H1 (cell line): ENCODE results near the gene AIFM3. TPM values are rescaled to one million over a fixed set of nuclear protein-coding genes. Genes with fewer than 3 reads are reported as not detected.

Experiments
- CTCF ChIA-PET: fragments of 300-600 bp; sonication (Branson Sonifier 250); formaldehyde crosslinking; loops from one replicate; lab custom pipeline; 2021; ENCODE audit not compliant: partially characterized antibody; lab: Charles Lee
- POLR2A ChIA-PET: fragments of 300-600 bp; sonication (Branson Sonifier 250); formaldehyde crosslinking; loops from one replicate; lab custom pipeline; 2021; ENCODE audit warnings: inconsistent platforms; ENCODE audit not compliant: partially characterized antibody; lab: Charles Lee
- DNase-seq, 2 experiments: peaks; one replicate each; pipeline versions ENCODE4 v3.0.0 to v3.0.0-alpha.2; 2010 to 2022; ENCODE audit warnings: low spot score in 2 of 2, low read depth in 1 of 2, mixed read lengths in 1 of 2
- FAIRE-seq: peaks from 2 replicates; lab custom pipeline; 2011; peaks lifted over from hg19 to GRCh38; lab: Jason Lieb, UNC
- H2AFZ ChIP-seq: 2 replicates; pipeline ENCODE4 v1.8.1; 2012; ENCODE audit warnings: low read length, inconsistent platforms
- H2AK5ac ChIP-seq: 2 replicates; pipeline ENCODE4 v1.6.1; 2013; ENCODE audit warnings: low read depth, low read length
- H2BK120ac ChIP-seq: replicated peaks from 2 replicates; pipeline ENCODE3; 2013; ENCODE audit warnings: low read depth, low read length, inconsistent platforms
- H2BK12ac ChIP-seq: 2 replicates; pipeline ENCODE4 v1.6.1; 2013; ENCODE audit warnings: low read depth, low read length
- H2BK15ac ChIP-seq: 2 replicates; pipeline ENCODE4 v1.6.1; 2013; ENCODE audit warnings: low read length
- H2BK20ac ChIP-seq: 2 replicates; pipeline ENCODE4 v1.6.1; 2013; ENCODE audit warnings: low read length
- H2BK5ac ChIP-seq: 2 replicates; pipeline ENCODE4 v1.6.1; 2013; ENCODE audit warnings: low read depth, low read length
- H3K14ac ChIP-seq: 2 replicates; pipeline ENCODE4 v1.6.1; 2013; ENCODE audit warnings: inconsistent platforms; ENCODE audit not compliant: insufficient read length
- H3K18ac ChIP-seq: 2 replicates; pipeline ENCODE4 v1.6.1; 2013; ENCODE audit warnings: low read length; ENCODE audit errors: extremely low read depth
- H3K23ac ChIP-seq: 2 replicates; pipeline ENCODE4 v1.6.1; 2013; ENCODE audit warnings: inconsistent platforms; ENCODE audit not compliant: insufficient read length
- H3K23me2 ChIP-seq: 2 replicates; pipeline ENCODE4 v1.6.1; 2013; ENCODE audit warnings: low read depth, low read length
- H3K27ac ChIP-seq: 2 replicates; pipeline ENCODE4 v1.6.1; 2011; ENCODE audit warnings: low read depth, low read length, inconsistent platforms
- H3K27me3 ChIP-seq, 4 experiments: replicated peaks in 1 of 4; 1 replicate in 1 of 4; 2 replicates in 3 of 4; pipeline versions ENCODE4 v1.6.1 to v1.8.1; 2011 to 2013; ENCODE audit warnings: low read length in 3 of 4, mild to moderate bottlenecking in 3 of 4, inconsistent platforms in 2 of 4, mixed read lengths in 2 of 4, moderate library complexity in 1 of 4; ENCODE audit not compliant: control insufficient read depth in 3 of 4, insufficient read depth in 3 of 4; ENCODE audit errors: extremely low read depth in 1 of 4
- H3K36me3 ChIP-seq, 4 experiments: 2 replicates each; pipeline versions ENCODE4 v1.6.1 to v1.8.1; 2011 to 2013; ENCODE audit warnings: mild to moderate bottlenecking in 4 of 4, low read length in 3 of 4, moderate library complexity in 2 of 4, control low read depth in 1 of 4, inconsistent platforms in 1 of 4; ENCODE audit not compliant: insufficient read depth in 4 of 4, control insufficient read depth in 2 of 4
- H3K4ac ChIP-seq: replicated peaks from 2 replicates; pipeline ENCODE3; 2013; ENCODE audit warnings: low read length, low read depth, mixed read lengths, inconsistent platforms; ENCODE audit not compliant: insufficient read length
- H3K4me1 ChIP-seq, 4 experiments: replicated peaks in 1 of 4; 1 replicate in 1 of 4; 2 replicates in 3 of 4; pipeline versions ENCODE4 v1.6.1 to v1.8.1; 2011 to 2013; ENCODE audit warnings: low read length in 3 of 4, inconsistent platforms in 2 of 4, mixed read lengths in 1 of 4; ENCODE audit not compliant: insufficient read depth in 4 of 4, control insufficient read depth in 3 of 4
- H3K4me2 ChIP-seq, 2 experiments: 2 replicates each; pipeline versions ENCODE4 v1.6.1 to v1.8.1; 2011 to 2013; ENCODE audit warnings: low read depth in 2 of 2, low read length in 2 of 2, control low read depth in 1 of 2, inconsistent platforms in 1 of 2, mild to moderate bottlenecking in 1 of 2; ENCODE audit not compliant: insufficient read depth in 1 of 2
- H3K4me3 ChIP-seq, 4 experiments: fragments of 200-600, 300-600 bp in 1 of 4; sonication (generic), shearing (Covaris generic), sonication (Bioruptor Twin) in 1 of 4; 2 replicates each; pipeline versions ENCODE4 v1.5.1 to v1.8.1; 2011 to 2016; ENCODE audit warnings: low read length in 4 of 4, low read depth in 3 of 4, control low read depth in 2 of 4, inconsistent platforms in 2 of 4, mild to moderate bottlenecking in 2 of 4, mixed read lengths in 1 of 4, moderate library complexity in 1 of 4; ENCODE audit not compliant: insufficient read depth in 2 of 4; ENCODE audit errors: extremely low read depth in 1 of 4
- H3K56ac ChIP-seq: replicated peaks from 2 replicates; pipeline ENCODE3; 2013; ENCODE audit warnings: low read depth, mild to moderate bottlenecking, mixed read lengths, low read length, inconsistent platforms; ENCODE audit not compliant: insufficient read length
- H3K79me1 ChIP-seq: 2 replicates; pipeline ENCODE4 v1.6.1; 2013; ENCODE audit warnings: low read depth, low read length, control low read depth
- H3K79me2 ChIP-seq, 2 experiments: 2 replicates each; pipeline versions ENCODE4 v1.6.1 to v1.8.1; 2012 to 2013; ENCODE audit warnings: low read length in 2 of 2, mild to moderate bottlenecking in 2 of 2, inconsistent platforms in 1 of 2; ENCODE audit not compliant: insufficient read depth in 2 of 2, control insufficient read depth in 1 of 2
- H3K9ac ChIP-seq, 4 experiments: replicated peaks in 1 of 4; 1 replicate in 1 of 4; 2 replicates in 3 of 4; pipeline versions ENCODE4 v1.6.1 to v1.8.1; 2011 to 2013; ENCODE audit warnings: low read depth in 3 of 4, low read length in 3 of 4, control low read depth in 2 of 4, mild to moderate bottlenecking in 2 of 4, moderate library complexity in 2 of 4, inconsistent platforms in 1 of 4; ENCODE audit errors: extremely low read depth in 1 of 4
- H3K9me3 ChIP-seq, 2 experiments: 2 replicates each; pipeline versions ENCODE4 v1.6.1 to v1.8.1; 2012 to 2013; ENCODE audit warnings: mild to moderate bottlenecking in 2 of 2, moderate library complexity in 2 of 2, control low read depth in 1 of 2, inconsistent platforms in 1 of 2, low read depth in 1 of 2, low read length in 1 of 2, mixed read lengths in 1 of 2; ENCODE audit not compliant: insufficient read depth in 2 of 2
- H4K20me1 ChIP-seq, 2 experiments: replicated peaks in 1 of 2; 2 replicates each; pipeline versions ENCODE3 to v1.8.1; 2011 to 2013; ENCODE audit warnings: inconsistent platforms in 2 of 2, low read length in 2 of 2, mild to moderate bottlenecking in 1 of 2; ENCODE audit not compliant: insufficient read depth in 2 of 2, control insufficient read depth in 1 of 2
- H4K5ac ChIP-seq: 2 replicates; pipeline ENCODE4 v1.6.1; 2013; ENCODE audit warnings: low read length, low read depth, mixed read lengths, inconsistent platforms; ENCODE audit not compliant: insufficient read length
- H4K8ac ChIP-seq: 2 replicates; pipeline ENCODE4 v1.8.0; 2013; ENCODE audit warnings: mild to moderate bottlenecking, moderate library complexity, low read length, inconsistent platforms; ENCODE audit not compliant: insufficient read depth; ENCODE audit errors: extremely low read depth
- H4K91ac ChIP-seq: replicated peaks from 2 replicates; pipeline ENCODE3; 2013; ENCODE audit warnings: low read length, mixed read lengths, inconsistent platforms; ENCODE audit not compliant: insufficient read length
- ATF3 ChIP-seq: IDR thresholded peaks from 2 replicates; pipeline ENCODE4 v1.6.1; 2011; ENCODE audit warnings: low read depth, mild to moderate bottlenecking, low read length; ENCODE audit not compliant: insufficient read depth
- CREB1 ChIP-seq: IDR thresholded peaks from 2 replicates; pipeline ENCODE4 v1.6.1; 2012; ENCODE audit warnings: inconsistent platforms
- EGR1 ChIP-seq: IDR thresholded peaks from 2 replicates; pipeline ENCODE4 v1.6.1; 2011; ENCODE audit warnings: low read depth, low read length, borderline replicate concordance
- GABPA ChIP-seq: IDR thresholded peaks from 2 replicates; pipeline ENCODE4 v1.6.1; 2011; ENCODE audit warnings: mild to moderate bottlenecking, low read length, moderate library complexity, borderline replicate concordance; ENCODE audit not compliant: insufficient read depth
- HDAC2 ChIP-seq, 2 experiments: fragments of 300-600 bp in 1 of 2; sonication (generic) in 1 of 2; IDR thresholded peaks; 2 replicates each; pipeline ENCODE4 v1.6.1; 2011 to 2012; ENCODE audit warnings: low read depth in 2 of 2, low read length in 2 of 2, mild to moderate bottlenecking in 2 of 2, moderate library complexity in 2 of 2, borderline replicate concordance in 1 of 2, inconsistent platforms in 1 of 2
- JUN ChIP-seq: IDR thresholded peaks from 2 replicates; pipeline ENCODE4 v1.6.1; 2011; ENCODE audit warnings: low read depth, mild to moderate bottlenecking, improper control_type of control experiment, low read length
- JUND ChIP-seq: IDR thresholded peaks from 2 replicates; pipeline ENCODE4 v1.6.1; 2011; ENCODE audit warnings: mild to moderate bottlenecking, improper control_type of control experiment, low read length
- KDM1A ChIP-seq: fragments of 200-600, 300-600 bp; sonication (generic); IDR thresholded peaks from 2 replicates; pipeline ENCODE4 v1.7.1; 2016; ENCODE audit warnings: mild to moderate bottlenecking, low read length, borderline replicate concordance
- KDM5A ChIP-seq: fragments of 200-600 bp; IDR thresholded peaks from 2 replicates; pipeline ENCODE4 v1.7.1; 2012; ENCODE audit warnings: mild to moderate bottlenecking, low read length, inconsistent platforms, mixed read lengths
- MAFK ChIP-seq: IDR thresholded peaks from 2 replicates; pipeline ENCODE4 v1.6.1; 2012; ENCODE audit warnings: low read depth, mild to moderate bottlenecking, improper control_type of control experiment, low read length
- NRF1 ChIP-seq: IDR thresholded peaks from 2 replicates; pipeline ENCODE4 v1.6.1; 2011; ENCODE audit warnings: mild to moderate bottlenecking, low read depth, low read length, improper control_type of control experiment
- SIRT6 ChIP-seq: IDR thresholded peaks from one replicate; pipeline ENCODE4 v1.7.1; 2012; ENCODE audit warnings: low read length, inconsistent platforms
- SRF ChIP-seq: IDR thresholded peaks from 2 replicates; pipeline ENCODE4 v1.6.1; 2011; ENCODE audit warnings: mild to moderate bottlenecking, low read depth, low read length, moderate library complexity
- TBP ChIP-seq: IDR thresholded peaks from 2 replicates; pipeline ENCODE4 v1.6.1; 2011; ENCODE audit warnings: low read depth, low read length, improper control_type of control experiment
- YY1 ChIP-seq: IDR thresholded peaks from 2 replicates; pipeline ENCODE4 v1.6.1; 2011; ENCODE audit warnings: low read depth, mild to moderate bottlenecking, low read length
- WGBS, 2 experiments: shearing (Covaris generic) in 1 of 2; methylation state at CpG; one replicate each; pipeline versions ENCODE4 v1.1.6 to v1.1.7; 2013 to 2015; ENCODE audit warnings: low lambda C conversion rate in 2 of 2, mixed read lengths in 2 of 2, inconsistent platforms in 1 of 2, low coverage in 1 of 2, missing lambda C conversion rate in 1 of 2; ENCODE audit not compliant: insufficient replicate concordance in 2 of 2, insufficient coverage in 1 of 2, insufficient read length in 1 of 2; ENCODE audit errors: extremely low coverage in 1 of 2, missing lambda C conversion rate in 1 of 2; 5-methylcytosine and 5-hydroxymethylcytosine counted together
- polyA plus RNA-seq, 7 experiments: library from polyadenylated mRNA; depleted of rRNA in 3 of 7; stranded (reverse) in 5 of 7; unstranded in 2 of 7; fragments of >200 nt in 5 of 7; fragments of 200-250 nt in 2 of 7; gene quantifications; 1 replicate in 5 of 7; 2 replicates in 1 of 7; 4 replicates in 1 of 7; pipeline versions ENCODE4 v1.2.1 to v1.2.3, GENCODE V29; 2011 to 2013; ENCODE audit warnings: missing spikeins in 2 of 7, mixed read lengths in 2 of 7
- total RNA-seq: library from RNA; stranded (reverse); fragmentation: NEBNext Ultra II Directional; extraction: Animal tissue kit (Norgen Biotek cat#: 25700); gene quantifications from 2 replicates; pipeline ENCODE4 v1.2.1, GENCODE V29; 2021

AIFM3 gene
- total and polyA plus RNA-seq, 2 of the 8 experiments (the other 6 are each of a cell fraction or from before 2014, with no cell fraction given): 0.86 to 1.4 TPM

GRCh38 chr22:20953342-20953608, 13.8 kb upstream of the AIFM3 start:
- no peak for FAIRE-seq
- CTCF ChIA-PET: interaction anchor here (1.4 to 13.5 kb wide), 4 partner anchors 10 to 47 kb away, joined by 3 to 115 read pairs (median 5); partner anchors contain the start of gene AIFM3
- no peak overlapping the region for H3K27ac ChIP-seq
- TF ChIP-seq KDM5A (no peak), JUND (no peak), ATF3 (no peak), NRF1 (no peak), YY1 (no peak), GABPA (no peak), CREB1 (no peak), KDM1A (no peak), HDAC2 (IDR thresholded peaks at IDR 0.05; ENCODE audit: borderline replicate concordance in 1 of 2, low read depth in 2 of 2, low read length in 2 of 2) (no peak), SIRT6 (no peak), EGR1 (no peak), TBP (no peak), SRF (no peak), MAFK (no peak), JUN (no peak)

More at GRCh38 chr22:20953342-20953608, 13.8 kb upstream of the AIFM3 start:
- H3K18ac ChIP-seq: no peak overlapping the region
- H4K91ac ChIP-seq: no peak overlapping the region
- H4K20me1 ChIP-seq: peaks cover 11 to 37% of the 10 kb centered on the region in 2 experiments
- H3K14ac ChIP-seq: no peak overlapping the region
- H4K5ac ChIP-seq: no peak overlapping the region
- H3K23me2 ChIP-seq: peaks cover 12% of the 10 kb centered on the region
- H3K36me3 ChIP-seq: peaks cover 8 to 40% (median 28%) of the 10 kb centered on the region in 4 experiments; a peak in 7 of 8 replicates
- no peak overlapping the region for H3K4ac ChIP-seq
- H2AK5ac ChIP-seq: no peak overlapping the region
- H2BK5ac ChIP-seq: no peak overlapping the region
- peaks cover 0 to 6% (median 4%) of the 10 kb centered on the region in 4 experiments; a peak in 6 of 7 replicates for H3K4me1 ChIP-seq
- no peaks in the 10 kb centered on the region for H3K9me3 ChIP-seq
- H2BK15ac ChIP-seq: no peak overlapping the region
- no peak overlapping the region for H4K8ac ChIP-seq
- H3K4me2 ChIP-seq: no peak overlapping the region
- no peak overlapping the region for H2BK20ac ChIP-seq
- no peak overlapping the region for H3K4me3 ChIP-seq
- DNase-seq: no peak
- H3K79me2 ChIP-seq: peaks cover 0 to 41% of the 10 kb centered on the region in 2 experiments; a peak in 2 of 4 replicates
- H3K9ac ChIP-seq: no peak overlapping the region
- whole genome bisulfite sequencing, 2 experiments: 95% methylated on average over 3 of the region's 3 CpGs; no CpG with 5 or more reads in 1 of the 2 experiments
- H3K56ac ChIP-seq: no peak overlapping the region
- H2BK12ac ChIP-seq: no peak overlapping the region
- H3K79me1 ChIP-seq: peaks cover 14% of the 10 kb centered on the region
- H2AFZ ChIP-seq: no peak overlapping the region
- POLR2A ChIA-PET: interaction anchor here (1.2 kb wide), 1 partner anchor 56 kb away, joined by 3 read pairs; no protein-coding TSS in a partner anchor
- H3K23ac ChIP-seq: no peak overlapping the region
- no peak overlapping the region for H2BK120ac ChIP-seq
- H3K27me3 ChIP-seq: peaks cover 0 to 7% (median 3%) of the 10 kb centered on the region in 4 experiments; a peak in 4 of 7 replicates
